K562 (cell line): ENCODE results near the gene F2RL1. TPM values are rescaled to one million over a fixed set of nuclear protein-coding genes. Genes with fewer than 3 reads are reported as not detected.

Experiments
- ARHGAP35 ChIP-seq: fragments of 450-650 bp; IDR thresholded peaks from 2 replicates; pipeline ENCODE4 v1.6.1; 2018; ENCODE audit not compliant: partially characterized antibody
- ARID4B ChIP-seq: sonication (generic); formaldehyde crosslinking; IDR thresholded peaks from 2 replicates; pipeline ENCODE4 v1.8.0; 2022; ENCODE audit warnings: mild to moderate bottlenecking, missing genetic modification reagents
- EHMT2 ChIP-seq: fragments of 450-650 bp; IDR thresholded peaks from 2 replicates; pipeline ENCODE4 v1.6.1; 2018; ENCODE audit warnings: antibody characterized with exemption
- FOS ChIP-seq: IDR thresholded peaks from 3 replicates; pipeline ENCODE4 v1.6.1; 2011; ENCODE audit not compliant: insufficient read length; ENCODE audit errors: extremely low read depth
- GTF2B ChIP-seq: IDR thresholded peaks from 2 replicates; pipeline ENCODE4 v1.6.1; 2011; ENCODE audit not compliant: insufficient read length; ENCODE audit errors: extremely low read depth
- HDAC1 ChIP-seq, 2 experiments: fragments of 450-650 bp; IDR thresholded peaks; 2 replicates each; pipeline ENCODE4 v1.6.1; 2016 to 2017; ENCODE audit warnings: inconsistent platforms in 1 of 2, mild to moderate bottlenecking in 1 of 2, moderate library complexity in 1 of 2
- HMBOX1 ChIP-seq: sonication (generic); IDR thresholded peaks from 2 replicates; pipeline ENCODE4 v1.6.1; 2016
- MBD2 ChIP-seq: sonication (generic); IDR thresholded peaks from 2 replicates; pipeline ENCODE4 v1.6.1; 2016; ENCODE audit warnings: low read depth, borderline replicate concordance
- POLR2H ChIP-seq: IDR thresholded peaks from 2 replicates; pipeline ENCODE4 v1.6.1; 2016; ENCODE audit warnings: missing genetic modification characterization, low read depth, mild to moderate bottlenecking, control low read depth, missing compliant biosample characterization, moderate library complexity
- SAFB2 ChIP-seq: fragments of 200-400 bp; formaldehyde crosslinking; IDR thresholded peaks from 2 replicates; pipeline ENCODE4 v1.6.1; 2018; ENCODE audit warnings: borderline replicate concordance, low read length, low read depth, moderate library complexity; ENCODE audit not compliant: severe bottlenecking
- SRF ChIP-seq, 2 experiments: fragments of 250-450, 450-650 bp in 1 of 2; sonication (Bioruptor Pico) in 1 of 2; sonication (generic) in 1 of 2; formaldehyde crosslinking; IDR thresholded peaks; 2 replicates each; pipeline versions ENCODE4 v1.5.0 to v1.5.1; 2020 to 2022; ENCODE audit warnings: mild to moderate bottlenecking in 1 of 2, missing genetic modification reagents in 1 of 2
- ZNF57 ChIP-seq: fragments of 450-650 bp; formaldehyde crosslinking; IDR thresholded peaks from 2 replicates; pipeline ENCODE4 v1.4.0; 2020; ENCODE audit warnings: mild to moderate bottlenecking, moderate library complexity
- polyA plus RNA-seq, 8 experiments: library from polyadenylated mRNA; depleted of rRNA in 4 of 8; stranded (reverse) in 5 of 8; unstranded in 3 of 8; fragments of >200 nt; fragmentation: Nextera tagmentation in 2 of 8; fragmentation: Illumina TruSeq in 1 of 8; extraction: Ambion mirVana in 2 of 8; extraction: Trizol in 1 of 8; gene quantifications; 2 replicates each; pipeline versions ENCODE4 v1.2.1 to v1.2.3, GENCODE V29; 2011 to 2014; ENCODE audit warnings: inconsistent platforms in 1 of 8, missing spikeins in 1 of 8
- total RNA-seq, 7 experiments: library from RNA; depleted of rRNA in 6 of 7; stranded (reverse); fragments of >200 nt in 6 of 7; fragmentation: Illumina TruSeq in 2 of 7; extraction: Trizol in 2 of 7; gene quantifications; 2 replicates each; pipeline versions ENCODE4 v1.2.1 to v1.2.3, GENCODE V29; 2011 to 2021; ENCODE audit warnings: low replicate concordance in 1 of 7
- TF ChIP-seq, protein P1 (sequence below): fragments of 450-650 bp; formaldehyde crosslinking; IDR thresholded peaks from 2 replicates; pipeline ENCODE4 v1.4.0; 2022; ENCODE audit warnings: mild to moderate bottlenecking, moderate library complexity
- TF ChIP-seq, protein P2 (sequence below): fragments of 450-650 bp; IDR thresholded peaks from 2 replicates; pipeline ENCODE4 v1.6.1; 2014; ENCODE audit warnings: low read depth, mild to moderate bottlenecking, moderate library complexity, borderline replicate concordance

Gene F2RL1
- total and polyA plus RNA-seq, 9 of the 15 experiments (the other 6 are each of a cell fraction or from before 2014, with no cell fraction given) = 0.03 to 0.50 (median 0.27) TPM; not detected in 6

- no peak for TF ChIP-seq ARID4B (CRISPR knock-in tag)
- peak; percentile 76 for TF ChIP-seq MBD2
- no peak for TF ChIP-seq POLR2H
- TF ChIP-seq ZNF57 (CRISPR knock-in tag) = no peak
- 0 out of 2 replicates have a peak, but pooled peaks have one; percentile 12 for TF ChIP-seq EHMT2
- TF ChIP-seq SAFB2 = no peak
- peak in 1 of 2 experiments; percentile 80; a peak in 1 of 4 replicates for TF ChIP-seq HDAC1 (IDR thresholded peaks at IDR 0.05)
- TF ChIP-seq GTF2B = no peak
- TF ChIP-seq, protein P1, sequence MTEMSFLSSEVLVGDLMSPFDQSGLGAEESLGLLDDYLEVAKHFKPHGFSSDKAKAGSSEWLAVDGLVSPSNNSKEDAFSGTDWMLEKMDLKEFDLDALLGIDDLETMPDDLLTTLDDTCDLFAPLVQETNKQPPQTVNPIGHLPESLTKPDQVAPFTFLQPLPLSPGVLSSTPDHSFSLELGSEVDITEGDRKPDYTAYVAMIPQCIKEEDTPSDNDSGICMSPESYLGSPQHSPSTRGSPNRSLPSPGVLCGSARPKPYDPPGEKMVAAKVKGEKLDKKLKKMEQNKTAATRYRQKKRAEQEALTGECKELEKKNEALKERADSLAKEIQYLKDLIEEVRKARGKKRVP = no peak
- no peak for TF ChIP-seq FOS
- TF ChIP-seq, protein P2, sequence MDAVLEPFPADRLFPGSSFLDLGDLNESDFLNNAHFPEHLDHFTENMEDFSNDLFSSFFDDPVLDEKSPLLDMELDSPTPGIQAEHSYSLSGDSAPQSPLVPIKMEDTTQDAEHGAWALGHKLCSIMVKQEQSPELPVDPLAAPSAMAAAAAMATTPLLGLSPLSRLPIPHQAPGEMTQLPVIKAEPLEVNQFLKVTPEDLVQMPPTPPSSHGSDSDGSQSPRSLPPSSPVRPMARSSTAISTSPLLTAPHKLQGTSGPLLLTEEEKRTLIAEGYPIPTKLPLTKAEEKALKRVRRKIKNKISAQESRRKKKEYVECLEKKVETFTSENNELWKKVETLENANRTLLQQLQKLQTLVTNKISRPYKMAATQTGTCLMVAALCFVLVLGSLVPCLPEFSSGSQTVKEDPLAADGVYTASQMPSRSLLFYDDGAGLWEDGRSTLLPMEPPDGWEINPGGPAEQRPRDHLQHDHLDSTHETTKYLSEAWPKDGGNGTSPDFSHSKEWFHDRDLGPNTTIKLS = peak; percentile 74; the same call in 1 of the 2 replicates
- TF ChIP-seq HMBOX1 = 0 out of 2 replicates have a peak, but pooled peaks have one; percentile 50
- no peak for TF ChIP-seq ARHGAP35
- peak in 1 of 2 experiments; percentile 10; a peak in 1 of 4 replicates for TF ChIP-seq SRF (CRISPR knock-in tag; IDR thresholded peaks at IDR 0.05)
These were observed 30.8 kb downstream of the F2RL1 start, which contains the start of gene S100Z (continued) for GRCh38 chr5:76849419-76850291.
